GM18868 (cell line): ENCODE measurements around the gene ALPK1.
"Not testable (repeated sequence)": the region's sequence is repeated elsewhere in the genome, so short reads cannot be mapped to it uniquely, and the experiment has no call there.

Experiments
- ATAC-seq: cut with Tn5 transposase; IDR thresholded peaks from one replicate; pipeline ENCODE4 v1.9.1; 2021; ENCODE audit warnings: mild to moderate bottlenecking, moderate library complexity; ENCODE audit not compliant: unreplicated experiment

The ALPK1 gene

DNA sequence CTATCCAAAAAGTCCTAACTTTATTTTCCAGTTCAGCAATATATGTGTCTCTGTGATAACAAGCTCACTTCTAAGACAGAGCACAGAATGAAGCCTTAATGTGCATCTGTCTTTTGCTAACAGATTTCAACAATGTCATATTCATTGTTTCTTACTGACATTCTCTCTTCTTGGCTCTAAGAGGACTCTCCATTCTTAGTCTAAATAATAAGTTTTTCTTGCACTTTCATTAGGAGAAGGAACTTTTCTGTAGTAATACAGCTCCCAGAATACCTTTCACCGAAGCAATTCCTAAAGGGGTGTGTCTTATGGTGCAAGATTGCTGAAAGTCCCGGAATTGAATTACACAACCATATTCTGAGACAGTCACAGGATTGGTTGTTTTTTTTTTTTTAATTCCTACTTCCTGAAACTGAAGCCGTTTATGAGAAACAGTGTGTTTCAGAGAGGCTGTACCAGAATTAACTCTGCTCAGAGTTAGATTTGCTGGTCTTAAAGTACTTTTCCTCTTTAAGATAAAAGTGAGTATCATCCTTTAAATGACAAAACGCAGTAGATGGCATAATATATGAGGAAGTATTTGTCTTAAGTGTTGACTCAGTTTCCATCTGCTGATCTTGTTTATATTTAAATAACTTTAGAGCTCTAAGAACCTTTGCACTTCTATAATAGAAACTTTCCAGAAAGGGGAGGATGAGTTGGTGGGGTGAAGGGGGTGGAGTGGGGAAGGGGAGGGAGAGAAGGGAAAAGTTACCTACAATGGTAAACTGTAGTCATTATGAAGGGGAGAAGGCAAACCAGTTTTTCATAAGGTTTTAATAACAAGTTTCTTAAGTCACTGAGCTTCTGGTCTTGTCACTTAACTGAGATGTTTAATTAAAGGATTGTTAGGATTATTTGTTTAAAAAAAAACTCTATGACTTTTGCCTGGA lies at the start of gene ALPK1:
Gene ALPK1, plus strand, starts transcription at position 421 of the 932 bp plus-strand sequence.
- peak; percentile 92 for ATAC-seq

DNA sequence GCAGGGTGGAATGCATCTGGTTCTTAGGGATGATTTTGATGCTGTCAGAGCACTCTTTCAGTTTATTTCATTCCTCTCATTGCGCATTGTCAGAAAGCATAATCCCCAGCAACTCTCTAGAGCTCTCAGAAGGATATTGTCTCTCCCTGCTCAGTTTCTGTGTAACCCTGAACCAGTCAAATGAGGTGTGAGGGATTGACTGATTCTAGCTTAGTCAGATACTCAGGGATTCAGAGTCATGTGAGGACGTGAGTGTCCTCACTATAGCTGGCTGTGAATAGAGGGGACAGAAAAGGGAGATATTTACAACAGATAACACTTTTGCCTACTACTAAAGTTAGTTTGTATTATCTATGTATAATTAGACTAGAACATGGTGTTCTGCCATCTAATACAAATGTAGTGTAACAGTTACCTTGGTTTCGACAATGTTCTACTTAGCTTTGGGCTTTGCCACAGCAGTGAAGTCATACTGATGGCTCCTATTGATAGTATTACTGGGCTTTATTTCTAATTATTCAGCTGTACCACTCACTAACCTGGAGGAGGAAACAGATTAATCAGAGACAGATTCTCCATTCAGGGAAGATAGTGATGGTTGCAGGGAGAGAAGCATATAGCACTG lies 46.0 kb upstream of the ALPK1 start:
- no peak for ATAC-seq

DNA sequence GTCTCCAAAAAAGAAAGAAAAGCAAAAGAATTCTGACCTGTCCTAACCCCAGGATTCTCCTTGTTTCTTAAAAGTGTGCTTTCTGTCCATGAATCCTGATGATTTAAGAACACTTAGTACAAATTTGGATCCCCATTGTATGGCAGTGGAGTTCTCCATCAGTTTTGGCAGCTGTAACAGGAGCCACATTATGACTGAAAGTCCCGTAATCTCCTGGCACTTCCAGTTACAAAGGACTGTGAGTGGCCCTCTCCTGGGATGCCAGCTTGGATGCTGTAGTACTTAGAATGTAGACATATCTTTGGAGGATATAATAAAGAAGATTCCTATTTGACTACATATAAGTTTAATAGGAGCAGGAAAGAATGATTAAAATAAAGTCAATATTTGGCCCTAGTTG lies 44.9 kb upstream of the ALPK1 start:
- ATAC-seq: no peak

DNA sequence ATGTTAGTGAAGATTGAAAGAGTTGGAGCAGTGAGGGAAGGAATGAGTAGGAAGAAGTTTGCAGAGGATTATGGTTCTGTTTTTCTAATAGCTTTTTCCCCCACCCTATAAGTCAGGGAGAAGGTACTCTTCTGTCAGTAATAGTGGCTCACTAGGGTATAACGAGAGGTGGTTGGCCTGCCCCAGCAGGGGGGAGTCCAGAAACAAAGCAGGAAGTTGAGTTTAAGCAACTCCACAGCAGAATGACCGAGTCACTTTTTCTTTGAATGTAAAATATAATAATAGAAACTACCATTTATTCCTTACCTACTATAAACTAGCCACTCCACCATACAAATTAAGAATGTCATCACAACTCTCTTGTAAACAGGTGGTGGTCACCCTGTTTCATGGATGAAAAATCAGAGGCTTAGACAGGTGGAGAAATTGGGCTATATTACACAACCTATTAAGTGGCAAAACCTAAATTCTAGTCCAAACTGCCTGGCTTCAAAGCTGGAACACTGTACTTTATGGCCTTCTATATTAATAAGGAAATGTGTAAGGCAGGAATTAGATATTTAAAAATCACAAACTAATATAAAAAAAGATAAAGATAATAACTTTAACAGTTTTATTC lies 43.7 kb upstream of the ALPK1 start:
- ATAC-seq: peak; percentile 98

DNA sequence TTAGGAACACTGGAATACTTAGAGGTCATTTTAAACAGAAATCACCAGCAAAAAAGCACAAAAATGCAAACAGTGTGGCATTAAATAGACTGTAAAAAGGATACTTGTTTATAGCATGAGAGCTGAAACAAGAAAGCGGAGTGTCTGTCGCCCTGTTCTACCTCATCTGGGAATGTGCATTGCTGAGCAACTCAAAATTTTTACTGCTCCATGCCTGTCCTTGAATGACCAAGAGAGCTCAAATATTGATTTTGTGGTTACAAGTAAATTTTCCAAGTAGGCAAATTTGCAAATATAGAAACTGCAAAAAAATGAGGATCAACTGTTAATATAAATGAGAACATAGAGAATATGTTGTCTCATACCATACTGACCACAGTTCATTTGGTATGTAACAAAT lies 40.1 kb upstream of the ALPK1 start:
- no peak for ATAC-seq

DNA sequence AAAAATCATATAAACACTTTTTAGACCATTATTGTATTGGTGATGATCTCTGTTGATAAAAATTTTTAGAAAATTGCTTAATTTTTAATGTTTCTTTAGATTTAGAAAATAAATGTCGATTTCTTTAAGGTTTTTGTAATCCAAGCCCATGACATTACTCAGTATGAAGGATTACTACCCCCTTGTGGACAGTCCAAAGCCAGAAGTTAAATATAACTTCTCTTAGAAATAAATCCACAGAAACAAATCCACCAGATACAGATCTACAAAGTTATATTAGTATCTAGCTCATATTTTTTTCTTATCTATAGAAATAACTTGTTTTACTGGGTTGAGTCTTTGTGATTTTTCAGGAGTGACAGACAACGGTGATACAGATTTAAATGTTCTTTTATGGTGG lies 30.3 kb upstream of the ALPK1 start:
- ATAC-seq: no peak

DNA sequence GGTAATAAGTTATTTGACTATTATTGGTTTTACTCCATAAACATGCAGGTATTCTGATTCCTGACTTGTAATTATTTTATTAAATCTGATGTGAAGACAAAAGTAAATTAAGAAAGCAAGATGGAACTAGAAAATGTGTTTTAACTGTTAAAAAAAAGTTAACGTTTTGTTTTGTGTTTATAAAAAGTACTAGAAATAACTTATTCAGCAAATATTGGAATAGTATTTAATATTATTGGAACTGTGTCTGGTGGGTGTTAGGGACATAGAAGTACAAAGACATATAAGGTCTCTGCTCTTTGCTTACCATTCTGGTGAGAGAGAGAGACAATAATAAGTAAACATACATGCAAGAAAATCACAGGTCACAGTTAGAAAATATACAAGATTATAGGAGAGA lies 27.1 kb upstream of the ALPK1 start:
- no peak for ATAC-seq

DNA sequence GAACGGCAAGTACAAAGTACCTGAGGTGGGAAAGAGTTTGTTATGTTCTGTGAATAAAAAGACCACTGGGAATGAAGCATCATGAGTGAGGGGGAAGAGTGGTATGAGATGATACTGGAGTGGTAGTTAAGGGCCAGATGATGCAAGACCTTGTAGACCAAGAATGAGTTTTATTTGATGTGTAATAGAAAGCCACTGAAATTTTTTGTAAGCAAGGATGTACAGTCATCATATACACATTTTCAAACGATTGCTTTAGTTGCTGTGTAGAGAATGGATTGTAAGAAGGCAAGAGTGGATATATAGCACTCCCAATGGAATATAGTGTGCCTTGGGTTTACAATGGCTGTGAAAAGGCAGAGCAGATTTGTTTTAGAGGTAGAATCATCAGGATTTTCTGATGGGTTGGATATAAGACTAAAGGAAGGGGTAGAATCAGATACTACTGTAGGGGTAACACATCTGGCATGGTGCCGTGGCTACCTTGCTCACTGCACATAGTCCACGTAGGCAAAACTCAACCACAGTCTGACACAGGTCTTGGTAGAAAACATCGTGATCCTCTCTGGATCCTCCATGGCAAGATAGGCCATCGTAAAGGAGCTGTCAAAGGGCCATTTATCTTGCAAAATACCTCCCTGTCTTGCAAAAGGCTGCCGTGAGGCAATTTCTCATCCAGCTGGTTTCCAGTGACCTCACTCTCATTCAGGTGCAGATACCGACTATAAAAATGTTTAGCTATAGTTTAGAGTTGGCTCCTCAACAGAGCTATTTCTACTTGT lies 26.3 kb upstream of the ALPK1 start:
- ATAC-seq: no peak

DNA sequence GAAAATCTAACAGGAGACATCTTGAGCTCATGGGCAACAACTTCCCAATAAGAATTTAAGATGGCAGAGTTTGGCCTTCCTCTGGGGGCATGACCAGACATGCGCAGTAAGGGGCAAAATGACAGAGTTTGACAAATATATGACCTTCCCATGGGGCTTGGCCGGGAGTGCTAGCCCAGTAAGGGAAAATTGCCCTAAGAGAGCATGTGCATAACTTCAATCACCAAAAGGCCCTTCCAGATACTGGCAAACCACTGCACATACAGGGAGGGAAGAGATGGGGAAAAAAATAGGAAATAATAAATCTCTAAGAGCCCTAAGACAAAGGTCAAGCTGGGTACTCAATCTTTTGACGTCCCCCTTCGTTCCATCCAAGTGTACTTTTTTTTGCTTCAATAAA lies 24.9 kb upstream of the ALPK1 start:
- no peak for ATAC-seq

DNA sequence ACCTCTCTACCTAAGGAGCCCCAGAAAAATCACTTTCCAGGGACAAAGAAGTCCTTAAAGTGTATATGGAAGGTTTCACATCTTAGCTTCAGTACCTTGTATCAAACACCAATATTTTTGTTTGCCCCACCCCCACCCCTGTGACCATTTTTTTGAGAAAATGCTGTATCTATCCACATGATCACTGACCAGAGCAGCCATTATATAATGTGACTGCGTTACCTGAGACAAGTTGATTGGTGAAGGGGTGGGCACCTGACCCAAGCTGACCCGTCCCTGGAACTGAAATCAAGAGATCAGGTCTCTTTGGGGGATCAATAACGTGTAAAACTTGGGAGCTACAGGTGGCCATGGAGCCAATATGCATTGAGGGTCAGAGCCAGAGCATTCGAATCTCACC lies 22.2 kb upstream of the ALPK1 start:
- no peak for ATAC-seq

DNA sequence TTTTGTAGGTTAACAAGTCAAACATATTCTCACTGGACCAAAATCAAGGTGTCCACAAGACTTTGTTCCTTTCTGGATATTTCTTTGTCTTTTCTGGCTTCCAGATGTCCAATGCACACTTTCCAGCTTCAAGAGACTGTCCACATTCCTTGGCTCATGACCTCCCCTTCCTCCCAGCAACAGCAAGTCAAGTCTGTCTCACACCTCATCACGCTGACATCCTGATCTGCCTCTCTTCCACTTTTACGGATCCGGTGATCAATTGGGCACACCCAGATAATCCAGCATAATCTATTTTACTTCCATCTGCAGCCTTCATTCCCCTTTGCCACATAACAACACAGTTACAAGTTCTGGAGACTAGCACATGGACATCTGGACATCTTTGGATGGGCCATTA lies 21.1 kb upstream of the ALPK1 start:
- no peak for ATAC-seq

DNA sequence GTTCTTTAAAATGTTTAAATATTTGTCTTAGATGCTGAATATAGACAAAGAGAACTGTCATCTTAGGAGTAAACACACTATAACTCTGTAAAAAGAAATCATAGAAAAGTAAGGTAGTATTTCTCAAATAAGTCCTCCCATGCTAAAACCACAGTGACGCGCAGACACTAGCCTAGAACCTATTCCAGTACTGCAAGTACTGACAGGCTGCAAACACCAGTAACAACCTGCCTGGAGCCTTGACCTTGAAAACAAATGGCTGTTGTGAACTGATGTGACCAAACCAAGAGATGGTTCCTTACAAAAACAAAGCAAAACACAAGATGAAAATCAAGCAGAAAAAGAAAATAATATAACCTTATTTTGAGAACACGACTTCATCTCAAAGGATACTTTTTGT lies 19.9 kb upstream of the ALPK1 start:
- no peak for ATAC-seq

DNA sequence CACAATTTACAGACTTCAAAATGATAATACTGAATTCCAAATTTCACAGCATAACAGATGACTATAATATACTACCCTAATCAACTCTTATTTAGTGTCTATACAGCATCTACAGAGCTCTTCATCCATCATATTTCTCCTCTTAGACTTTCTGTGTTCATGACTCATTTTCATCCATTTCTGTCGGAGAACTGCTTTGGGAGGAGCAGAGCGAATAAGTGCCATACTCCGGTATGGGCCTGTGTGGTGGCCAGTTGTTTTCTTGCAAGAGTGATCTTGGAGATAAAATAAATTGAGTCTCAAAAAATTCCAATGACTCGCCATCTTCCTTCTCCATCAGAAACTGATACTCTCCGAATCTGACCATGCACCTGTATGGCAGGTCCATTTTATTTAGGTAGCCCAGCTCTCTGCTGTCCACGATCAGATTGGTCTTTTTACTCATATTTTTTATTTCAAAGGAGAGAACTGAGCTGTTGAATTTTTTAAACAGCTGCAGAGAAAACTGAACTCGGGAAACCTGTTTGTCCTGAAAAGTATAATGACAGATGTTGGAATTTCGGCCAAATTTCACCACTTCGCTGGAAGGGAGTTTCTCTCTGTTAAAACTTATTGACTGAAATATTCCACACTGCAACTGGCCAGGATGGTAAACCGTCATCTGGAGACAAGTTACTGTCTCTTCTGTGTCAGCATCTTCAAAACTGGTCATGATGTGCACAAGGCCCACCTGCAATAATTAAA lies 19.3 kb upstream of the ALPK1 start:
- ATAC-seq: no peak

DNA sequence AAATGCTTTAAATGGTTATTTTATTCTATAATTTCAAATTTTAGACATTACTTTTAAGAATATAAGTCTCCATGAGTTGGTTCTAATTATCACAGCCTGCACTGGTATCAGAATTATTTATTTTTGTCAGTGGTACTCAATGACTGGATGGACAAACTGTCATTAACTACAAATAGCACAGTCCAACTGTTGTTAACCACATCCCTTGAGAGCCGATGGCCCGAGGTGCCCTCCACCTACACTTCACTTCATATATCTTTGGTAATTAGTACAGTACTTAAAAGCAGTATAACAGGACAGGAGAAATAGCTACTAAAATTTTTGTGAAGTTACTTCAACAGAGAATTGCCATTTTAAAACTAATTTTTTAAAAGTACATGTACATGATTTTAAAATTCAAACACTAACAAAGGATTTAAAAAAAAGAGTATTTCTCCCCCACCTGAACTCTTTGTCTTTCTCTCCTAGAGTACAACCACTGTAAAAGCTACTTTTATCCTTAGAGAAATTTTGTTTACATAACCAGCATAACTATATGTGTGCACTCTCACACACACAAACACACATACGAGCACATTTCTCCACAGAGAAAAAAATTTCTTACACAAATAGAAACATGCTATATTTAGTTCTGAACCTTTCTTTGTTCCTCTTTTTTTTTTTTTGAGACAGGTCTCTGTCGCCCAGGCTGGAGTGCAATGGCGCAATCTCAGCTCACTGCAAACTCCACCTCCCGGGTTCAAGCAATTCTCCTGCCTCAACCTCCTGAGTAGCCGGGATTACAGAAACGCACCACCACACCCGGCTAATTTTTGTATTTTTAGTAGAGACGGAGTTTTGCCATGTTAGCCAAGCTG lies 17.9 kb upstream of the ALPK1 start:
- peak; percentile 68 for ATAC-seq

DNA sequence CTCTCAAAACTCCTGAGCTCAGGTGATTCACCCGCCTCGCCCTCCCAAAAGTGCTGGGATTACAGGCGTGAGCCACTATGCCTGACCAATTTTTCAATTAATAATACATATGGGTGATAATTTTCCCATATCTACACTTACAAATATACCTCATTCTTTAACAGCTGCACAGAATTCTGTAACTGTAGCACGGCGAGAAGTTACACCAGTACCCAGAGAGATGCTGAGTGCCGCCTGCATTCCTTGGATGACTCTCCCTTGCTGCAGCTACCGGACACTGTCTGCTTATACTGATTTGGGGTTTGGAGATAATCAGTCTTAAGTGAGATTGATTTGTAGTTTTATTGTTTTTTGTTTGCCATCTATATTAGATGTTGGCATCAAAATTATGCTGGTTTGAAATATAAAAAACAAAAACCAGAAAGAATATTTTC lies 17.3 kb upstream of the ALPK1 start:
- ATAC-seq: peak; percentile 19

DNA sequence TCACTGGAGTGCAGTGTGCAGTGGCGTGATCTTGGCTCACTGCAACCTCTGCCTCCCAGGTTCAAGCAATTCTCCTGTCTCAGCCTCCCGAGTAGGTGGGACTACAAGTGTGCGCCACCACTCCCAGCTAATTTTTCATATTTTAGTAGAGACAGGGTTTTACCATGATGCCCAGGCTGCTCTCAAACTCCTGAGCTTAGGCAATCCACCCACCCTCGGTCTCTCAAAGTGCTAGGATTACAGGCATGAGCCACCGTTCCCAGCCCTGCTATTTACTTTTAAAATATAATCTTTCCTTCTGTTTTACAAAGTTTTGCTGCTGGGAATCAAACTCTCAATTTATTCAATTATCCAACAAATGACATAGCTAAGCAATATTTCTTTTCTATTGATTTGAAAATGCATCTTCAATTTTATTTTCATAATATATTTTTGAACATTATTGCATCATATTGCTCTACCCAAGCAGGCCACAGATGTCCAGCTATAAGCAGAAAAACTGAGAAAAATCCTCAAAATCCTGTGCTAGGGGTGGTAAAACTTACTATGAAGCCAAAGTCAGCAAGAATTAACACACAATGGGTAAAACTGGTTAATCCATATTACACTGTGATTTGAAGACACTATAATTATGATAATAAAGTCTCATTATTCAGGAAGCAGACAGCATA lies 16.6 kb upstream of the ALPK1 start:
- no peak for ATAC-seq

DNA sequence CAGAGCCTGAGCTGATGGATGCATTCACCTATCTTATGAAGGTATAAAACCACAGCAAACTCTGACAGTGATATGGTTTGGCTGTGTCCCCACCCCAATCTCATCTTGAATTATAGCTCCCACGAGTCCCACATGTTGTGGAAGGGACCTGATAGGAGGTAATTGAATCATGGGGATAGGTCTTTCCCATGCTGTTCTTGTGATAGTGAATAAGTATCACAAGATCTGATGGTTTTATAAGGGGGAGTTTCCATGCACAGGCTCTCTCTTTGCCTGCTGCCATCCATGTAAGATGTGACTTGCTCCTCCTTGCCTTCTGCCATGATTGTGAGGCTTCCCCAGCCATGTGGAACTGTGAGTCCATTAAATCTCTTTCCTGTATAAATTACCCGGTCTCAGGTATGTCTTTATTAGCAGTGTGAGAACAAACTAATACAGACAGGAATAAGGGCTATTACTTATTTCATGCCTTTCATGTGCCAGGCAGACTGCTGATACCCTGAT lies 15.2 kb upstream of the ALPK1 start:
- ATAC-seq: not testable (repeated sequence)

DNA sequence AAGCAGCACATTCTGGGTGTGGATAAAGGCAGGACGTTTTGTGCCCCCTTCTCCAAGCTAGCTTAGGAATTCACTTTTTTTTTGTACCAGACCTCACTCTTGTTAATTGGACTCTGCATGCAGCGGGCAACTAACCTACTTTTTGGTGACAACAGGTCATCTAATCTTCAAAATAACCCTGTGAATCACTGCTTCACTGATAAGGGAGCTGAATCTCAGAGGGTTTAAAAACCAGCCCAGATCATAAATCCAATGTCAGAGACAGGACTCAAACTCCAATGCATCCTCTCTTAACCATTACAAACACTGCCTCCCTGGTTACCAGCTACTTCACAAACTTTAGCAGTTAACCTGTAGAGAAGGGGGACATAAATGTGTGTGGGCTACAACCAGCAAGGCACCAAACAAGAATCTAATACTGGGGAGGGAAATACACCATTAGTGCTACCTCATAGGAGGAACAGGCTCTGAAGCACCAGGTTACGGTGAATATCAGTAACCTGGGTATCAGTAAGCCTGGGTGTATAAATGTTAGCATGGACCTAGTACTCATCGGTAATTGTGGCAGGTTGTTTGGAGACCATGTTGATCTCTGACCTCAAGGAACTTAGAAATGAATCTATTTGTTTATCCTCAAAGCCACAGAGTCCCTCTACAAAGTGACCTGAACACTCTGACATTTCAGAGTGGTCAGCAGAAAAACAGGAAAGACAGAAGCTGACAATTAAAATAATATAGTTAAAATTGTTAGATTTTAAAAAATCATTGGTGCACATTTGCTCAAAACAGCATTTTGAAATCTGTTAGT lies 14.1 kb upstream of the ALPK1 start:
- ATAC-seq: no peak
